ENCODE measurements around the gene RTEL1.

Gene RTEL1

DNA sequence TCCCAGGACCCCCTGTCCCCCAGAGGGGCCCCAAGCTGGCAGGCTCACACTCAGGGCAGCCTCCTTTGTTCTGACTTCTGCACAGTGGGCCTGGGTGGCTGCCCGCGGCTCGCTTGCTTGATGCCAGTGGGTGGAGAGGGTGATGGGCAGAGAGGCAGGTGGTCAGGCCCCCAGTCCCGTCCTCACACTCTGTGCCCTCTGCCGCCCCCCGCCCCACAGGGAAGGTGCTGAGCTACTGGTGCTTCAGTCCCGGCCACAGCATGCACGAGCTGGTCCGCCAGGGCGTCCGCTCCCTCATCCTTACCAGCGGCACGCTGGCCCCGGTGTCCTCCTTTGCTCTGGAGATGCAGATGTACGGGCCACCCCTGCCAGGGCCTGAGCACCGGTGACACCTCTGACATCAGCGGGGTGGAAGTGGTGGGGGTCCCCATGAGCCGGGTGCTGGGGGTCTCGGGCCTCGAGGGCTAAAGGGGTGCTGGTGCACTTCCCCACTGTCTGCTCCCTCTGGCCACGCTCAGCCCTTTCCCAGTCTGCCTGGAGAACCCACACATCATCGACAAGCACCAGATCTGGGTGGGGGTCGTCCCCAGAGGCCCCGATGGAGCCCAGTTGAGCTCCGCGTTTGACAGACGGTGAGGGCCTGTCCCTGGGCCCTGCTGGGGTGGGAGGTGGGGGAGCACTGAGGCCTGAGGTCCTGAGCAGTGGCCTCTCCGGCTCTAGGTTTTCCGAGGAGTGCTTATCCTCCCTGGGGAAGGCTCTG lies 29.5 kb downstream of the RTEL1 start:
- no peak for TF ChIP-seq CTCF (conservative IDR thresholded peaks at IDR 0.05)
- no peak overlapping the region for H3K27ac ChIP-seq

DNA sequence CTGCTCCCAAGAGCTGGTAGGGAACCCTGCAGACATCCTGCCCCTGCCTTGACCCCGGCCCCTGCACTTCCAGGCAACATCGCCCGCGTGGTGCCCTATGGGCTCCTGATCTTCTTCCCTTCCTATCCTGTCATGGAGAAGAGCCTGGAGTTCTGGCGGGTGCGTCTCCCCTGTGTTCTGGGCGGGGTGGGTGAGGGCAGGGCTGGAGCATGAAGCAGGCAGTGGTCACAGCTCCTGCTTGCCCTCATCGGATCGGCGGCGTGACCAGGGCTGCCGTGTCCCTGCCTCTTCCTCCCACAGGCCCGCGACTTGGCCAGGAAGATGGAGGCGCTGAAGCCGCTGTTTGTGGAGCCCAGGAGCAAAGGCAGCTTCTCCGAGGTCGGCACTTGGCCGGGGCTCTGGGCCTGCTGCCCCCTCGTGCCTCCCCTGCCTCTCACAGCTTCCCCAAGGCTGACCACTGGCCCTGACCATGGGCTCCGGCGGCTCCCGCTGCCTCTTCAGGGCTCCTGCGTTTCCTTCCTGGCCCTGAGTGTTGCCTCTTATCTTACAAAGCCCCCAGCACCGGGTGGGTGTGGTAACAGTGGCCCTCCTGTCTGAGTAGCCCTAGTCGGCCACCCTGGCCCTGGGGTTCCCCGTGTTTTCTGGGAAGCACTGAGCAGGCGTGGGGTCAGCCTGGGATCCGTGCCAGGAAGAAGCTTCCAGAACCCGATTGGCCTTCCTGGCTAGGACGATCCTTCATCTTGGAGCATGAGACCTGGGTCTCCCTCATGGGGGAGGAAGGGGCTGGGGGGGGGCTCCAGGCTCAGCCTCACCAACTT lies 30.3 kb downstream of the RTEL1 start:
- no peak for TF ChIP-seq CTCF (conservative IDR thresholded peaks at IDR 0.05)
- H3K27ac ChIP-seq, result no peak overlapping the region

DNA sequence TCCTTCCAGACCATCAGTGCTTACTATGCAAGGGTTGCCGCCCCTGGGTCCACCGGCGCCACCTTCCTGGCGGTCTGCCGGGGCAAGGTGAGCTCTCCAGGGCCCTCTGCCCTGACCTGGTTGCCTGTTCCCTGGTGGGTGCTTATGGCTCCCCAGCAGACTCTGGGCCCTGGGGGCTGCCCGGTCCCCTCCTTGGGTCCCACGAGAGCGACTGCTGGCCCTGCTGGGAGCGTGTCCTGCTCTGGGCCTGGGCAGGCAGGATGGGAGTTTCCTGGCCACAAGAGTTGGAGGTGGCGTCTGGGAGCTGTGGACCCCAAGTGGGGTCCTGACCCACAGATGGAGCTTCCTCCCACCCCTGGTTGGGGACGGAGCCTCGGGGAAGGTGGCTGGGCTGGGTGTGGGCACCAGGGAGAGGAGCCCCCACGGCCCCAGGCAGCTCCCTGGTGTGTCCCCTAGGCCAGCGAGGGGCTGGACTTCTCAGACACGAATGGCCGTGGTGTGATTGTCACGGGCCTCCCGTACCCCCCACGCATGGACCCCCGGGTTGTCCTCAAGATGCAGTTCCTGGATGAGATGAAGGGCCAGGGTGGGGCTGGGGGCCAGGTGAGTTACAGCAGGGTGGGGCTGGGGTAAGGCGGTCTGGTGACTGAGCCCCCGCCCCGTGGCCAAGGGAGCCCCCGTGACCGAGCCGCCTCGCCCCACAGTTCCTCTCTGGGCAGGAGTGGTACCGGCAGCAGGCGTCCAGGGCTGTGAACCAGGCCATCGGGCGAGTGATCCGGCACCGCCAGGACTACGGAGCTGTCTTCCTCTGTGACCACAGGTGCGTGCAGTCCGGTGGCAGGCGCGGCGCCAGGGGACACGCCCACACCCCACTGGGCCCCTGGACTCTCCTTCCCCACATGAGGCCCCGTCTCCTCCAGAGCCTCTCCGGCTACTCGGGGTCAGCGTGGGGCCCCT lies 31.2 kb downstream of the RTEL1 start:
- no peak for TF ChIP-seq CTCF (conservative IDR thresholded peaks at IDR 0.05)
- no peak overlapping the region for H3K27ac ChIP-seq

DNA sequence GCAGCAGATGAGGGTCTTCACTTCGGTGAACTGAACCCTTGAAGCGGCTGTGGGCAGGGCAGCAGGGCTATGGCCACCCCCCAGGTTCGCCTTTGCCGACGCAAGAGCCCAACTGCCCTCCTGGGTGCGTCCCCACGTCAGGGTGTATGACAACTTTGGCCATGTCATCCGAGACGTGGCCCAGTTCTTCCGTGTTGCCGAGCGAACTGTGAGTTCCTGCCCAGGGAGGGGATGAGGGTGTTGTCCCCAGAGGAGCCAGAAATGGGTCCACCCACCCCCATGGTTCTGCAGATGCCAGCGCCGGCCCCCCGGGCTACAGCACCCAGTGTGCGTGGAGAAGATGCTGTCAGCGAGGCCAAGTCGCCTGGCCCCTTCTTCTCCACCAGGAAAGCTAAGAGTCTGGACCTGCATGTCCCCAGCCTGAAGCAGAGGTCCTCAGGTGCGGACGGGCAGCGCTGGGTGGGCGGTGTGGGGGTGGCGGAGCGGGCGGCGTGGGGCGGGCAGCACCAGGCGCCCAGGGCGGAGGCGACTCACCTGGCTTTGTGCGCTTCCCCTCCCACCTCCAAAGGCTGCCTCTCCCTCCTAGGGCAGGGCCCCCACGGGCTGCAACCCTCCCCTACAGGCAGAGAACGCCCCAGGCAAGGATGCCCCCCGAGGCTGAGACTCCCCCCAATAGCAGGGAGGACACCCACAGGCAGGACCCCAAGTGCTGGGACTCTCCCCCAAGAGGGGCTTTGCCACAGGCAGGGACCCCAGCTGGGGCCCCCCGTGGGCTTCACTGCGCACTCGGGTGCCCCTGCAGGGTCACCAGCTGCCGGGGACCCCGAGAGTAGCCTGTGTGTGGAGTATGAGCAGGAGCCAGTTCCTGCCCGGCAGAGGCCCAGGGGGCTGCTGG lies 32.1 kb downstream of the RTEL1 start:
- H3K27ac ChIP-seq, result no peak overlapping the region
- TF ChIP-seq CTCF (conservative IDR thresholded peaks at IDR 0.05), result no peak

DNA sequence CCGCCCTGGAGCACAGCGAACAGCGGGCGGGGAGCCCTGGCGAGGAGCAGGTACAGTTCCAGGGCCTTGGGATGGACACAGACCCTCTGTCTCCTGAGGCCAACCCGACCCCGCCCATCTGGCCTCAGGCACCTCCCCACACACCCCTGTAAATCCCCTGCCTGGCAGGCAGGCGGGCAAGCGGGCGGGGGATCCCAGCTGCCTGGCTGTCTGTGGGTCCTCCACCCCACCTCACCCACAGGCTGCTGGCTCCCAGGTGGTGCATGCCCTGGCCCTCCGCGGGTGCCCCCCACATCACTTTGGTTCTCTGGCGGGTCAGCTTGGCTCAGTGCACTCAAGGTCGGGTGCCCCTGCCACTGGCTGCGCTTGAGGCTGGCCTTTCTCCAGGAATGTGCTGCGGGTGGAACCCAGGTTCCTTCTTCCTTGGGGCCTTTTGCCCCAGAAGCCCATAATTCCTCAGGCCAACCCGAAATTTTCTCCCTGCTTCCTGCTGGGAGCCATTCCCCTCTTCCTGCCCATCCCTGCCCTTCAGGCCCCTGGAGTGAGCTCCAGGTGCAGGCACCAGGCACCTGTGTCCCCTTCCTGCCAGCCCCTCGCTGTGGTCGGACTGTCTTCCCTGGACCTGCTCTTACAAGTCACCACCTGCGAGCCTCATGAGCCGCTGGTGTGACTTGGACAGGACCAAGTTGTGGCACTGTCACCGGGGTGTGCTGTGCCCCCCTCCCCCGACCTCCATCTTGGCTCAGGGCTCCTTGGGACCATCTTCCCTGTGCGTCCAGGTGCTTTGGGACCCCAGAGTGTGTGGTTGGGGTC lies 33.0 kb downstream of the RTEL1 start:
- TF ChIP-seq CTCF (conservative IDR thresholded peaks at IDR 0.05), result no peak
- no peak overlapping the region for H3K27ac ChIP-seq

GRCh38 chr20:63691711-63692435 lies 33.8 kb downstream of the RTEL1 start:
- TF ChIP-seq CTCF (conservative IDR thresholded peaks at IDR 0.05), result no peak
- H3K27ac ChIP-seq, result no peak overlapping the region
